Loucy (cell line): Measurements from ENCODE around the gene TENM4.

ENCODE experiments used
- H2AFZ ChIP-seq: fragments of 200-600 bp; sonication (generic); 2 replicates; pipeline ENCODE4 v1.6.0; 2016; ENCODE audit warnings: antibody characterized with exemption, mild to moderate bottlenecking, low read length, moderate library complexity
- H3F3A ChIP-seq: fragments of 200-600 bp; 2 replicates; pipeline ENCODE4 v1.6.0; 2016; ENCODE audit warnings: antibody characterized with exemption, low read depth, mild to moderate bottlenecking
- H3K27me3 ChIP-seq: fragments of 200-600 bp; sonication (generic); 2 replicates; pipeline ENCODE4 v1.6.1; 2014; ENCODE audit warnings: low read length, mild to moderate bottlenecking; ENCODE audit not compliant: insufficient read depth, poor library complexity, severe bottlenecking
- H3K36me3 ChIP-seq: fragments of 200-600 bp; sonication (generic); 2 replicates; pipeline ENCODE4 v1.6.1; 2016; ENCODE audit warnings: low read length; ENCODE audit not compliant: insufficient read depth
- H3K4me1 ChIP-seq: fragments of 200-600 bp; sonication (generic); 2 replicates; pipeline ENCODE4 v1.5.1; 2014; ENCODE audit warnings: low read length, mild to moderate bottlenecking; ENCODE audit not compliant: insufficient read depth, poor library complexity, severe bottlenecking
- H3K4me2 ChIP-seq: fragments of 200-600 bp; sonication (generic); 2 replicates; pipeline ENCODE4 v1.6.0; 2014; ENCODE audit warnings: antibody characterized with exemption, low read length, low read depth, mild to moderate bottlenecking; ENCODE audit not compliant: poor library complexity, severe bottlenecking
- H3K4me3 ChIP-seq: fragments of 200-600 bp; sonication (generic); 2 replicates; pipeline ENCODE4 v1.5.1; 2014; ENCODE audit warnings: low read length, mild to moderate bottlenecking, mixed read lengths; ENCODE audit not compliant: poor library complexity, severe bottlenecking
- H3K79me2 ChIP-seq: fragments of 200-600 bp; sonication (generic); 2 replicates; pipeline ENCODE4 v1.6.1; 2014; ENCODE audit warnings: low read length; ENCODE audit not compliant: insufficient read depth
- H3K9ac ChIP-seq: fragments of 200-600 bp; sonication (generic); 2 replicates; pipeline ENCODE4 v1.6.0; 2014; ENCODE audit warnings: mild to moderate bottlenecking, low read depth, low read length, moderate library complexity; ENCODE audit not compliant: poor library complexity, severe bottlenecking
- H3K9me2 ChIP-seq: fragments of 200-600 bp; sonication (generic); replicated peaks from 2 replicates; pipeline ENCODE4 v1.6.1; 2016; ENCODE audit warnings: low read depth, low read length, mixed read lengths
- H3K9me3 ChIP-seq: fragments of 200-600 bp; sonication (generic); 2 replicates; pipeline ENCODE4 v1.6.1; 2014; ENCODE audit warnings: mild to moderate bottlenecking, antibody characterized with exemption, low read length, low read depth; ENCODE audit not compliant: insufficient read depth
- H4K20me1 ChIP-seq: fragments of 200-600 bp; sonication (generic); 2 replicates; pipeline ENCODE4 v1.6.0; 2014; ENCODE audit warnings: antibody characterized with exemption, low read length, mild to moderate bottlenecking; ENCODE audit not compliant: insufficient read depth, poor library complexity, severe bottlenecking
- EZH2phosphoT487 ChIP-seq: fragments of 200-600 bp; IDR thresholded peaks from 2 replicates; pipeline ENCODE4 v1.6.1; 2018; ENCODE audit warnings: antibody characterized with exemption, mild to moderate bottlenecking, moderate library complexity, borderline replicate concordance
- TF ChIP-seq, protein P1 (sequence below): fragments of 200-600 bp; sonication (generic); conservative IDR thresholded peaks from 2 replicates; pipeline ENCODE4 v1.5.1; 2014; ENCODE audit warnings: mild to moderate bottlenecking, antibody characterized with exemption, low read length

The TENM4 gene

DNA sequence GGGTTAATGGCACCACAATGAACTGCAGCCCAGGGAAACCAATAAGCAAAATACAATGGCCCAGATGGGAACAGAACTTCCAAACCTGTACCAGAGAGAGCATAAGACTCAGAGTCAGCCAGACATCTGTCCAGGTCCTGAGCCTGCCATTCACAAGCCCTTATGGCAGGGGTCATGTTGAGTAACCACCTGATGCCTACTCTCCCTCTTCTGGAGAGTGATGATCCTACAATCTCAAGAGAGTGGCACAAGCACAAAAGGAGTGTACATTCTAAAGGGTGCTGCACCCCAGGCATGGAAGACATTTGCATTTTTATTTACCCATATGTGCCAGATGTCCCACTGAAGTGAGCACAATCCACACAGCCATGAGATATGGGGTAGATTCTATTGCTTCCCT is 10.6 kb downstream of the TENM4 start:
- Histone ChIP-seq H3K27me3 (no peaks in the 10 kb centered on the region), H3K4me3 (no peak overlapping the region), H3F3A (no peaks in the 10 kb centered on the region), H3K4me1 (no peaks in the 10 kb centered on the region), H3K79me2 (no peaks in the 10 kb centered on the region), H3K9me2 (no peaks in the 10 kb centered on the region), H3K4me2 (no peak overlapping the region), H3K9ac (no peak overlapping the region), H3K36me3 (no peaks in the 10 kb centered on the region), H2AFZ (no peak overlapping the region), H4K20me1 (no peaks in the 10 kb centered on the region), H3K9me3 (no peaks in the 10 kb centered on the region)
- TF ChIP-seq EZH2phosphoT487, result no peak
- TF ChIP-seq, protein P1, sequence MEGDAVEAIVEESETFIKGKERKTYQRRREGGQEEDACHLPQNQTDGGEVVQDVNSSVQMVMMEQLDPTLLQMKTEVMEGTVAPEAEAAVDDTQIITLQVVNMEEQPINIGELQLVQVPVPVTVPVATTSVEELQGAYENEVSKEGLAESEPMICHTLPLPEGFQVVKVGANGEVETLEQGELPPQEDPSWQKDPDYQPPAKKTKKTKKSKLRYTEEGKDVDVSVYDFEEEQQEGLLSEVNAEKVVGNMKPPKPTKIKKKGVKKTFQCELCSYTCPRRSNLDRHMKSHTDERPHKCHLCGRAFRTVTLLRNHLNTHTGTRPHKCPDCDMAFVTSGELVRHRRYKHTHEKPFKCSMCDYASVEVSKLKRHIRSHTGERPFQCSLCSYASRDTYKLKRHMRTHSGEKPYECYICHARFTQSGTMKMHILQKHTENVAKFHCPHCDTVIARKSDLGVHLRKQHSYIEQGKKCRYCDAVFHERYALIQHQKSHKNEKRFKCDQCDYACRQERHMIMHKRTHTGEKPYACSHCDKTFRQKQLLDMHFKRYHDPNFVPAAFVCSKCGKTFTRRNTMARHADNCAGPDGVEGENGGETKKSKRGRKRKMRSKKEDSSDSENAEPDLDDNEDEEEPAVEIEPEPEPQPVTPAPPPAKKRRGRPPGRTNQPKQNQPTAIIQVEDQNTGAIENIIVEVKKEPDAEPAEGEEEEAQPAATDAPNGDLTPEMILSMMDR, result no peak

DNA sequence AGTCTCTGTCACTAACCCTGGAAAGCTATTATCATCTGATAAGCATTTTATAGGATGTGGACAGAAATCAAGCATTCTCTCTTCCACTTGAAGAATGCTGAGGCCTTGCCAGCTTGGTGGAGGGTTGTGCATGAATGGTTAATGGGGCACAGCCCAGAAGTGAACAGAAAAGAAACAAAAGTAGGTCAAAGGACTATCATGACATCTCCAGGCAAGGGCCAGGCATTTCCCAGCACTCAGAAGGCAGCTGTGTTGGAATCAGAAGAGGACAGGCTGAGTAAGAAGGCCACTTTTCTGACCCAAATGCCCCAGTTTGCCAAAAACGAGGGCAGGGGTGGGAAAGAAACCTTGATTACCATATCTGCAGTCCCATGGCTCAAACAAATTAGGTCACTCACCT is 12.4 kb downstream of the TENM4 start:
- Histone ChIP-seq H3K27me3 (no peaks in the 10 kb centered on the region), H3K9ac (no peak overlapping the region), H3K4me2 (no peak overlapping the region), H3K4me3 (no peak overlapping the region), H3K79me2 (no peaks in the 10 kb centered on the region), H3K4me1 (no peaks in the 10 kb centered on the region), H3K9me3 (no peaks in the 10 kb centered on the region), H3F3A (no peaks in the 10 kb centered on the region), H2AFZ (no peak overlapping the region), H4K20me1 (no peaks in the 10 kb centered on the region), H3K9me2 (no peaks in the 10 kb centered on the region), H3K36me3 (no peaks in the 10 kb centered on the region)
- no peak for TF ChIP-seq EZH2phosphoT487
- TF ChIP-seq, protein P1, result no peak

DNA sequence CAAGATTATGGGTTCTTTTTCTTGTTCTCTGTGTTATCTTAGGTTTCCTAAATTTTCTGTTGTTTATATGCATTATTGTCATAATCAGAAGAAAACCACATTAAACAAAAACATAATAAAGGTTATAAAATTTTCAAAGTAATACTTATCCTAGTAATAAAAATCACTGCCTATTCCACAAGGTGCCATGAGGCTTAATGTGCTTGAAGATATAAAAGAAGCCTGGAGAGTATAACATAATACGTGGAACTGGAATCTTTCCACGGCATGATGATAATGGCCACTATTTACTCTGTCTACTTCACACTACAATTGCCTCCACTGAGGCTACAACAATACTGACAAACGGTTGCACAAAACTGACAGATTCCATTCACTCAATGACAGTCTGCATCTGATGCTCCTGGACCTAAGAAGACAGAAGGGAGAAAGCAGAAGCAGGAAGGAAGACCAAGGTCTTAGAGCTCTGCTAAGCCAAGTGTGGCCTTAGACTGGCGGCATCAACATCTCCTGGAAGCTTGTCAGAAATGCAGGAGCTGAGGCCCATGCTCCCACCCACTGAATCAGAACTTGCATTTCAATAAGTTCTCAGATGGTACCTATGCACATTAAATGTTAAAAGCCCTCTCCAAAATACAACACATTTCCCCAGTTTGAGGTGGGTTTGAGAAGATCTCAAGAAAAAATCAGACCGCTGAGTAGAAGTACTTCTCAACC is 13.1 kb downstream of the TENM4 start:
- H3K4me2 ChIP-seq, result no peak overlapping the region

More for the DNA sequence above, 13.1 kb downstream of the TENM4 start:
- Histone ChIP-seq H2AFZ (no peak overlapping the region), H4K20me1 (no peaks in the 10 kb centered on the region), H3K9me3 (no peaks in the 10 kb centered on the region), H3K4me3 (no peak overlapping the region), H3K9ac (no peak overlapping the region), H3K9me2 (no peaks in the 10 kb centered on the region), H3K79me2 (no peaks in the 10 kb centered on the region), H3K36me3 (no peaks in the 10 kb centered on the region), H3K27me3 (no peaks in the 10 kb centered on the region), H3K4me1 (no peaks in the 10 kb centered on the region), H3F3A (no peaks in the 10 kb centered on the region)
- no peak for TF ChIP-seq EZH2phosphoT487
- TF ChIP-seq, protein P1, result no peak
